HCT116 (cell line): ENCODE measurements around the gene DHRSX. TPM values are rescaled to one million over a fixed set of nuclear protein-coding genes. Genes with fewer than 3 reads are reported as not detected.

Experiments
- ATAC-seq: fragments of 200-7000 bp; cut with Tn5 transposase; 2 replicates; pipeline ENCODE4 v1.9.1; 2020; ENCODE audit warnings: mild to moderate bottlenecking, moderate library complexity
- BruUV-seq: library from RNA; stranded (reverse); fragments of 400-500 nt; replicated peaks from 2 replicates; lab custom pipeline; 2021; lab: Mats Ljungman, UMichigan
- CTCF ChIA-PET: fragments of 300-600 bp; sonication (Branson Sonifier 250); formaldehyde crosslinking; loops from one replicate; lab custom pipeline; 2021; ENCODE audit warnings: antibody characterized with exemption; lab: Charles Lee
- POLR2A ChIA-PET: fragments of 300-600, 350-600 bp; sonication (Branson Sonifier 250); formaldehyde crosslinking; loops from one replicate; lab custom pipeline; 2021; ENCODE audit warnings: antibody characterized with exemption; lab: Charles Lee
- RAD21 ChIA-PET, 2 experiments: fragments of 300-600 bp; sonication (Branson Sonifier 250); formaldehyde crosslinking; loops; one replicate each; lab custom pipeline; 2023; ENCODE audit warnings: low total read pairs in 2 of 2; ENCODE audit not compliant: uncharacterized antibody in 2 of 2, unreplicated experiment in 2 of 2, low non-redundant PET in 1 of 2; lab: Charles Lee
- DNase-seq: peaks from one replicate; pipeline ENCODE4 v3.0.0-alpha.2; 2010; ENCODE audit warnings: low read depth, low spot score
- H2AFZ ChIP-seq: fragments of 200-600 bp; shearing (Covaris generic), sonication (generic); 2 replicates; pipeline ENCODE4 v1.6.1; 2017; ENCODE audit warnings: low read depth, mixed run types, mixed read lengths, antibody characterized with exemption, low read length; ENCODE audit not compliant: poor library complexity, severe bottlenecking
- H3K27ac ChIP-seq: 2 replicates; pipeline ENCODE4 v1.5.1; 2012; ENCODE audit warnings: low read depth, low read length
- H3K27me3 ChIP-seq: fragments of 200-600 bp; sonication (generic); 2 replicates; pipeline ENCODE4 v1.6.1; 2016; ENCODE audit warnings: mixed run types, low read length, mixed read lengths; ENCODE audit not compliant: insufficient read depth
- H3K36me3 ChIP-seq, 2 experiments: fragments of 200-500 bp in 1 of 2; fragments of 200-600 bp in 1 of 2; sonication (Bioruptor generic) in 1 of 2; sonication (generic) in 1 of 2; 2 replicates each; pipeline versions ENCODE4 v1.5.1 to v1.6.1; 2014 to 2016; ENCODE audit warnings: low read length in 2 of 2, inconsistent platforms in 1 of 2, mixed read lengths in 1 of 2, mixed run types in 1 of 2; ENCODE audit not compliant: insufficient read depth in 2 of 2, control insufficient read depth in 1 of 2
- H3K4me1 ChIP-seq, 2 experiments: fragments of 200-600 bp in 1 of 2; sonication (generic) in 1 of 2; 2 replicates each; pipeline versions ENCODE4 v1.5.1 to v1.6.1; 2012 to 2017; ENCODE audit warnings: low read length in 2 of 2, inconsistent platforms in 1 of 2, mild to moderate bottlenecking in 1 of 2, mixed read lengths in 1 of 2, mixed run types in 1 of 2, moderate library complexity in 1 of 2; ENCODE audit not compliant: insufficient read depth in 2 of 2, control insufficient read depth in 1 of 2
- H3K4me2 ChIP-seq: fragments of 200-600 bp; sonication (generic); 2 replicates; pipeline ENCODE4 v1.6.1; 2017; ENCODE audit warnings: mixed run types, low read length, mixed read lengths
- H3K4me3 ChIP-seq, 2 experiments: fragments of 200-600 bp in 1 of 2; sonication (generic) in 1 of 2; replicated peaks in 1 of 2; 2 replicates each; pipeline ENCODE4 v1.5.1; 2011 to 2016; ENCODE audit warnings: low read length in 2 of 2, control low read depth in 1 of 2, low read depth in 1 of 2, mild to moderate bottlenecking in 1 of 2, mixed read lengths in 1 of 2, mixed run types in 1 of 2
- H3K79me2 ChIP-seq: fragments of 200-600 bp; sonication (generic); 2 replicates; pipeline ENCODE4 v1.6.1; 2017; ENCODE audit warnings: mild to moderate bottlenecking, mixed run types, low read length, moderate library complexity, mixed read lengths; ENCODE audit not compliant: insufficient read depth
- H3K9ac ChIP-seq: fragments of 200-600 bp; sonication (generic); 2 replicates; pipeline ENCODE4 v1.6.1; 2016; ENCODE audit warnings: low read length, mixed read lengths
- H3K9me2 ChIP-seq: fragments of 200-600 bp; sonication (generic), shearing (Covaris generic); 2 replicates; pipeline ENCODE4 v1.6.1; 2017; ENCODE audit warnings: mixed run types, mild to moderate bottlenecking, moderate library complexity; ENCODE audit not compliant: insufficient read depth
- H3K9me3 ChIP-seq, 2 experiments: fragments of 200-500 bp in 1 of 2; fragments of 200-600 bp in 1 of 2; sonication (Bioruptor generic) in 1 of 2; sonication (generic) in 1 of 2; 2 replicates each; pipeline ENCODE4 v1.6.1; 2014 to 2017; ENCODE audit warnings: low read length in 2 of 2, mixed read lengths in 2 of 2, inconsistent platforms in 1 of 2, low read depth in 1 of 2, mild to moderate bottlenecking in 1 of 2, mixed run types in 1 of 2, moderate library complexity in 1 of 2; ENCODE audit not compliant: control insufficient read depth in 1 of 2, insufficient read depth in 1 of 2
- H4K20me1 ChIP-seq: fragments of 200-600 bp; sonication (generic), shearing (Covaris generic); 2 replicates; pipeline ENCODE4 v1.6.1; 2017; ENCODE audit warnings: mixed run types, mild to moderate bottlenecking, moderate library complexity; ENCODE audit not compliant: insufficient read depth
- EGR1 ChIP-seq: IDR thresholded peaks from 2 replicates; pipeline ENCODE4 v1.6.1; 2012; ENCODE audit warnings: low read depth
- EZH2 ChIP-seq: fragments of 200-600 bp; sonication (generic); IDR thresholded peaks from 2 replicates; pipeline ENCODE4 v1.6.1; 2017; ENCODE audit warnings: antibody characterized with exemption, mixed run types
- FOSL1 ChIP-seq: IDR thresholded peaks from 2 replicates; pipeline ENCODE4 v1.6.1; 2012; ENCODE audit warnings: low read depth
- POLR2A ChIP-seq: IDR thresholded peaks from 2 replicates; pipeline ENCODE4 v1.7.0; 2011; ENCODE audit warnings: borderline replicate concordance; ENCODE audit not compliant: insufficient read depth, insufficient read length; ENCODE audit errors: extremely low read depth
- RAD21 ChIP-seq: IDR thresholded peaks from 2 replicates; pipeline ENCODE4 v1.6.1; 2012; ENCODE audit warnings: low read depth, mild to moderate bottlenecking
- SP1 ChIP-seq: IDR thresholded peaks from 2 replicates; pipeline ENCODE4 v1.6.1; 2012; ENCODE audit warnings: low read depth
- TCF7L2 ChIP-seq: IDR thresholded peaks from 2 replicates; pipeline ENCODE4 v1.7.0; 2011; ENCODE audit warnings: borderline replicate concordance, inconsistent platforms; ENCODE audit not compliant: insufficient read depth, insufficient read length; ENCODE audit errors: extremely low read depth
- ZFX ChIP-seq: fragments of 450-650 bp; IDR thresholded peaks from 2 replicates; pipeline ENCODE4 v1.6.1; 2017
- intact Hi-C: fragments of 100-400 bp; cut with micrococcal nuclease; formaldehyde crosslinking; loops from 2 replicates; pipeline ENCODE4 v1.10.0; 2022
- total RNA-seq: library from RNA; stranded (reverse); gene quantifications from one replicate; pipeline ENCODE4 v1.2.1, GENCODE V29; 2021; ENCODE audit not compliant: unreplicated experiment
- TF ChIP-seq, protein P1 (sequence below), 3 experiments: fragments of 200-600 bp in 1 of 3; sonication (generic) in 1 of 3; IDR thresholded peaks in 2 of 3; conservative IDR thresholded peaks in 1 of 3; 2 replicates each; pipeline ENCODE4 v1.5.1; 2012 to 2017; ENCODE audit warnings: low read depth in 2 of 3, low read length in 2 of 3, antibody characterized with exemption in 1 of 3, borderline replicate concordance in 1 of 3, control low read depth in 1 of 3, mild to moderate bottlenecking in 1 of 3, mixed read lengths in 1 of 3, mixed run types in 1 of 3, moderate library complexity in 1 of 3; ENCODE audit not compliant: insufficient read depth in 1 of 3

The DHRSX gene
- total RNA-seq, 1 experiment from 2014 or later: 11.9 TPM

- H3K36me3 ChIP-seq: no peaks in the 10 kb centered on the region; a peak in 1 of 4 replicates
- H3K9me2 ChIP-seq: no peaks in the 10 kb centered on the region
- ATAC-seq (no peak), DNase-seq (no peak)
- H3K9ac ChIP-seq: no peak overlapping the region
- no peaks in the 10 kb centered on the region for H3K9me3 ChIP-seq
- H3K4me3 ChIP-seq: no peak overlapping the region
- POLR2A ChIA-PET: no interaction called here
- intact Hi-C loops: no loop called here
- no peak overlapping the region for H3K4me2 ChIP-seq
- no peak overlapping the region for H3K27ac ChIP-seq
- H3K4me1 ChIP-seq: no peaks in the 10 kb centered on the region
- H2AFZ ChIP-seq: no peak overlapping the region
- no peak for TF ChIP-seq RAD21
- TF ChIP-seq, all 23 proteins: peak for 0
- no TSS peak for BruUV-seq
- H3K27me3 ChIP-seq: no peaks in the 10 kb centered on the region
- ChIA-PET CTCF (no interaction called here), RAD21 (no interaction called here)
- H3K79me2 ChIP-seq: 0 out of 2 replicates have a peak, but pooled peaks cover 1% of the 10 kb centered on the region
- no peaks in the 10 kb centered on the region for H4K20me1 ChIP-seq
Observed at GRCh38 chrX:2485789-2486345, 14.9 kb downstream of the DHRSX start.

GRCh38 chrX:2484721-2485648 is 15.8 kb downstream of the DHRSX start:
- ChIA-PET POLR2A (no interaction called here), RAD21 (no interaction called here)

More at GRCh38 chrX:2484721-2485648, 15.8 kb downstream of the DHRSX start:
- CTCF ChIA-PET: no interaction called here
- DNase-seq (no peak), ATAC-seq (no peak)
- Histone ChIP-seq H3K36me3 (no peaks in the 10 kb centered on the region; a peak in 1 of 4 replicates), H3K27me3 (no peaks in the 10 kb centered on the region), H2AFZ (no peak overlapping the region), H3K9ac (no peak overlapping the region), H3K9me3 (no peaks in the 10 kb centered on the region), H3K4me3 (no peak overlapping the region), H3K79me2 (peaks cover 6% of the 10 kb centered on the region; the same call in 1 of the 2 replicates), H3K9me2 (no peaks in the 10 kb centered on the region), H3K27ac (no peak overlapping the region), H3K4me2 (no peak overlapping the region), H3K4me1 (no peaks in the 10 kb centered on the region), H4K20me1 (no peaks in the 10 kb centered on the region)
- no peak for TF ChIP-seq EZH2
- no peak for TF ChIP-seq POLR2A
- no peak for TF ChIP-seq TCF7L2
- no peak for TF ChIP-seq EGR1
- TF ChIP-seq, protein P1, sequence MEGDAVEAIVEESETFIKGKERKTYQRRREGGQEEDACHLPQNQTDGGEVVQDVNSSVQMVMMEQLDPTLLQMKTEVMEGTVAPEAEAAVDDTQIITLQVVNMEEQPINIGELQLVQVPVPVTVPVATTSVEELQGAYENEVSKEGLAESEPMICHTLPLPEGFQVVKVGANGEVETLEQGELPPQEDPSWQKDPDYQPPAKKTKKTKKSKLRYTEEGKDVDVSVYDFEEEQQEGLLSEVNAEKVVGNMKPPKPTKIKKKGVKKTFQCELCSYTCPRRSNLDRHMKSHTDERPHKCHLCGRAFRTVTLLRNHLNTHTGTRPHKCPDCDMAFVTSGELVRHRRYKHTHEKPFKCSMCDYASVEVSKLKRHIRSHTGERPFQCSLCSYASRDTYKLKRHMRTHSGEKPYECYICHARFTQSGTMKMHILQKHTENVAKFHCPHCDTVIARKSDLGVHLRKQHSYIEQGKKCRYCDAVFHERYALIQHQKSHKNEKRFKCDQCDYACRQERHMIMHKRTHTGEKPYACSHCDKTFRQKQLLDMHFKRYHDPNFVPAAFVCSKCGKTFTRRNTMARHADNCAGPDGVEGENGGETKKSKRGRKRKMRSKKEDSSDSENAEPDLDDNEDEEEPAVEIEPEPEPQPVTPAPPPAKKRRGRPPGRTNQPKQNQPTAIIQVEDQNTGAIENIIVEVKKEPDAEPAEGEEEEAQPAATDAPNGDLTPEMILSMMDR (IDR thresholded peaks at IDR 0.05 in 2 of 3, conservative IDR thresholded peaks at IDR 0.05 in 1 of 3; ENCODE audit: borderline replicate concordance in 1 of 3, insufficient read depth in 1 of 3, low read depth in 2 of 3, low read length in 2 of 3): no peak
- no peak for TF ChIP-seq SP1
- no peak for TF ChIP-seq FOSL1
- no peak for TF ChIP-seq ZFX
- BruUV-seq: no TSS peak
- intact Hi-C loops: no loop called here
